Astrocyte (in vitro differentiated cells and primary cell): ENCODE data around the gene CTCFL.

ENCODE experiments used
- CTCF ChIP-seq: IDR thresholded peaks from 2 replicates; pipeline ENCODE4 v1.5.1; 2011; ENCODE audit warnings: low read depth, mild to moderate bottlenecking, inconsistent platforms, low read length, moderate library complexity; ENCODE audit not compliant: insufficient read depth
- EZH2 ChIP-seq: IDR thresholded peaks from 2 replicates; pipeline ENCODE4 v1.6.1; 2012; ENCODE audit warnings: mild to moderate bottlenecking, low read length, inconsistent platforms; ENCODE audit not compliant: insufficient read depth

- TF ChIP-seq CTCF (no peak), EZH2 (no peak)
These were observed 66.4 kb downstream of the CTCFL start for GRCh38 chr20:57458400-57459160.
